Stimulated activated CD4-positive, alpha-beta T cell treated with anti-CD3 and anti-CD28 coated beads, Interleukin-1b, Interleukin-23, amount 100 ng/mL, for 4 hours (primary cell): ENCODE results near the gene ZNF628.
A peak's percentile ranks its signal among the peaks of the same experiment; 100 is the strongest.
"Not testable (repeated sequence)": the region's sequence is repeated elsewhere in the genome, so short reads cannot be mapped to it uniquely, and the experiment has no call there.

Source experiments
- DNase-seq, 2 donors: peaks; one replicate each; pipeline ENCODE4 v3.0.0-alpha.2; 2020; ENCODE audit warnings: low read depth in 2 of 2

The ZNF628 gene

DNA sequence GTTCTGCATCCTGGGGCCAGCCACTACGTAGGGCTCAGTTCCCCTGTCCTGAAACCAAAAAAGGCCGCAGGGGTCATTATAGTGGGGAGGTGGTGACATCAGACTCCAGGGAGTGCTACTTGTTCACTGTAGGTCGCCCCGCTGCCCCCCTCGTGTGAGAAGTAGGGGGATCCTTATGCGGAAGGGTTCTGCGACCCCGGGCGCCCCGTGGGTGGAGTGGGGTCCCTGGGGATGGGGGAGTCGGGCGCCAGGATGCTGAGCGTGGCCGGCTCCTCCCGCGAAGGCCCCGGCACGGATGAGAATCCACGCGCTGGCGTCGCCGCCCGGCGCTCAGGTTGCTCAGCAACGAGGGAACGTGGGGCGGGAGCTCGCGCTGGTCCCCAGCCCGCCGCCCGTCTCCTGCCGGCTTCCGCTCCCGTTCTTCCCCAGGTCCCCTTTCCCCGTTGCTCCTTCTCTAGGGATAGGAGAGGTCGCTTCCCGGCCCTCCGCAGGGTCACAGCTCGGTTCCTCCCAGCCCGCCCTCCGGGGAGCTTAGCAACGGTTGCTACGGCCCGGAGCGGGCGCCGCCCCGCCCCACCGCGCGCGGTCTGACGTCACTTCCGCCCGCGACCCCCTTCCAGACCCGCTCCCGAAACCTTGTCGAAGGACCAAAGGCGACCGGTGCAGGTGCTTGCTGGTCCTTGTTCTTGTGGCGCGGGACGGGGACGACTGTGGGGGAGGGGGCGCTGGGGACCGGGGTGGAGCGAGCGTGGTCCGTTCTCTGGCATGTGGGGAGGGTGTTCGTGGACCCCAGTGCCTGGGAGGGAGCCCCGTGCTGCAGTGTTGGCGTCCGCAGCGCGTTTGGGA is 8.4 kb downstream of the ZNF628 start, which contains the start of gene NAT14:
NAT14 (plus strand) TSS at position 596 of the 846 bp plus-strand sequence. CDS start 521 bp downstream, outside the sequence.
- DNase-seq = peak; percentile 39 to 61

DNA sequence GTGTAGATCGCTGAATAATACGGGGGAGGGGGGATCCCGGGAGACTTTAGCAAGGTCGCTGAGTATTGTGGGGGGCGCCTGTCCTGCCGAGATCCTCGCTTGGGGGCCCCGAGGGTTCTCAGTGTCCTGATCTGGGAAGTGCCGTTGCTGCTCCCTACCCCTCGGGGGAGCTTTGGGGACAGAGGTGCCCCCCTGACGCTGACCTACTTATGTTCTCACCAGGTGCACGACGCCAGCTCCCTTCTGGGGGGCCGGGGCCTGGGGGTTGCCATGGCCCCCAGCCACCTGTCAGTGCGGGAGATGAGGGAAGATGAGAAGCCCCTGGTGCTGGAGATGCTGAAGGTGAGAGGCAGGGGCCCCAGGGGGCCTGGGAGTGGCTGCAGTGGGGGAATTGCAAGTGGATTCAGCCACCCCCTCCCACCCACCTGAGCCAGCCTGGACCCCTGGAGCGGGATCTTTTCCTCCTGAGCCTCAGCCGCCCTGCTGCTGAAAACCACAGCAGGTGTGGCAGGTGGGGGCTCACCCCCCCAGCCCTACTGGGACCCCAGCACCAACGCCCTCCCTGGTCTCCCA is 9.1 kb downstream of the ZNF628 start:
- no peak for DNase-seq

DNA sequence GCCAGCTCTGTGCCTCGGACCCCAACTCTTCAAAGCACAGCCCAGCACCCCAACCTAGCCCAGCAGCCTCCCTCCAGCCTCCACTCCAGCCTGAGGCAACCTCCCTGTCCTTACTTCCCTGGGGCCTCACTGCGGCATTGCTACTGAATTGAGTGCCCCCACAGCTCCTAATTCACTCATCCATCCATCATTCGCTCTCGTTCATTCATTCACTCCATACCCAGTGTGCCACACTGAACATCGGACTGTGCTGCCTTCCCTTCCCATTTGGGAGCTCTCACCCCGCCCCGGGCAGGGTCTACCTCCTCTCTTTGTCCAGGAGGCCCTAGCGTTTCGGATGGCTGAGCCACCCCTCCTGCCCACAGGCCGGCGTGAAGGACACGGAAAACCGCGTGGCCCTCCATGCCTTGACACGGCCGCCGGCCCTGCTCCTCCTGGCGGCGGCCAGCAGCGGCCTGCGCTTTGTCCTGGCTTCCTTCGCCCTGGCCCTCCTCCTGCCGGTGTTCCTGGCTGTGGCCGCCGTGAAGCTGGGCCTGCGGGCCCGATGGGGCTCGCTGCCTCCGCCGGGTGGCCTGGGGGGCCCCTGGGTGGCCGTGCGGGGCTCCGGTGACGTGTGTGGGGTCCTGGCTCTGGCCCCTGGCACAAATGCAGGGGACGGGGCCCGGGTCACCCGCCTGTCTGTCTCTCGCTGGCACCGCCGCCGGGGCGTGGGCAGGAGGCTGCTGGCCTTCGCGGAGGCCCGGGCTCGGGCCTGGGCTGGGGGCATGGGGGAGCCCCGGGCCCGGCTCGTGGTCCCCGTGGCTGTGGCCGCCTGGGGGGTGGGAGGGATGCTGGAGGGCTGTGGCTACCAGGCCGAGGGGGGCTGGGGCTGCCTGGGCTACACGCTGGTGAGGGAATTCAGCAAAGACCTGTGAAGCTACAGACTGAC is 9.9 kb downstream of the ZNF628 start:
- no peak for DNase-seq

DNA sequence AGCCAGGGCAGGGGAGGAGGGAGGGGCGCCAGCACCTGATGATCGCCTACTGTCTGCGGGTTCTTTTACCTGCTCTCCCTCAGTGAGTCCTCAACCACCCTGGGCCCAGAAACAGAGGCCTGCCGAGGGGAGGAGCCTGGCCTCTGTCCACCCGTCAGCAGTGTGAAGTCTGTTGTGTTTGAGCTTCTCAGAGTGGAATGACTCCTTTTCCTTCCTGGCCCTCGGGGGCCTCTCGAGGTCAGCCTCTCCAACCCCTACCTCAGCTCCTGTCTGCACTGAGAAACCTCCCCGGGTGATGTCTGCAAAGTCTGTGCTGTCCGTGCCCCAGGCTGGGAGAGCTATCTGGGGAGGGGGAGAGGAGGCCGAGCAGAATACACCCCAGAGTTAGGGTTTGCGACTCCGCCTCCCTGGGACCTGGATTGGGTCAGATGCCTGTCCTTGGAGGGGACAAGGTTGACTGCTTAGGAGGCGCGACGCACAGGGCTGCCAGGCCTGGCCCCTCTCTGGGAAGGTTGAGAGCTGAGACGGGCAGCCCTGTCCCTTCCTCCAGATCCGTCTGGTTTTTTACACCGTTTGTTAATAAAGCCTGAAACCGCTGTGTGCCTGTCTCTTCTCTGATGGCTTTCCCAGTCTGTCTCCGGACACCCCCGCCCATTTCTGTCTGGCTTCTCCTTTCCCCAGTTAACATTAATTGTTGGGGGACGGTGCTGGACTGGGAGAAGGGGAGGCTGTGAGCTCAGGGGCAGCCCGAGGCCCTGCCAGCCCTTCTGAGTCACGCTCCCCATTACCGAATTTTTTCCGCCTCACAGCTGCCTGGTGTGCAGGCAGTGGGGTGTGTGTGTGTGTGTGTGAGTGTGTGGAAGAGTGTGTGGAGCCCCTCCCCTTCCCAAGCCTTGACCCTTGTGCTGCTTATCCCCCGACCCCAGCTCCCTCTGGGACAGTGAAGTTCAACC is 10.8 kb downstream of the ZNF628 start:
- DNase-seq = peak; percentile 41 to 53

DNA sequence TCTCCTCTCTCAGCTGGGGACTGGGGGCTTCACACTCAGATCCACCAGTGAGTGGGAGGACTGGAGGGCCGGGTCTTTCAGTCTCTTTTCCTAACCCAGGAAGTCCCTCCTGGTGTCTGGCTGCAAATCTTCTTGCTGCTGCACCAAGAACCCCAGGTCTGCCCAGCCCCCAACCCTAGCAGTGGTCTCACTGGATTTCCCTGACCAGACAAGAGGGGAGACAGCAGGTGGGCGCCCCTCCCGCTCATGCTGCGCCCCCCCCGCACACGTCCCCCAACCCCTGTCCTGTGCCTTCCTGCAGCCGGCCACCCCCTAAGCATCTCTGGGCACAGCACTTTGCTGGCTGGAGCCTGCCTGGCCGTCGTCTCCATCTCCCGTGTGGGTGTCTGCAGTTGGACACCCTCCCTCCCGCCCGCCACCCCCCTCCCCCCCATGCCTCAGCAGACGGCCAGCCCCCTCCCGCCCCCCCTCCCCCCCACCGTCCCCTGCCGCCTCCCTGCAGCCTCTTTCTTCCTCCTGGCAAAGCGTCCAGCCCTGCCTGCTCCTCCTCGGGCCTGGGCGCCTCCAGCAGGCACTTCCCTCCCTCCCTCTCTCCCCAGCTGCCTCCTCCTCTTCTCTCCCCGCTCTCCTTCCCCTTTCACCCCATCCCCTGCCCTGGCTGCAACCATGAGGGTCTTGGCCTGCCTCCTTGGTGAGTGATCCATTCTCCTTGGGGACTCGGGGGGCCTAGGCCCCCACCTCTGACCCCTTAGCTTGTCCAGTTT is 11.7 kb downstream of the ZNF628 start, which contains the start of gene SSC5D:
SSC5D (plus strand) TSS at position 513 of the 764 bp plus-strand sequence; CDS start at position 667, 154 bp downstream.
- no peak for DNase-seq

DNA sequence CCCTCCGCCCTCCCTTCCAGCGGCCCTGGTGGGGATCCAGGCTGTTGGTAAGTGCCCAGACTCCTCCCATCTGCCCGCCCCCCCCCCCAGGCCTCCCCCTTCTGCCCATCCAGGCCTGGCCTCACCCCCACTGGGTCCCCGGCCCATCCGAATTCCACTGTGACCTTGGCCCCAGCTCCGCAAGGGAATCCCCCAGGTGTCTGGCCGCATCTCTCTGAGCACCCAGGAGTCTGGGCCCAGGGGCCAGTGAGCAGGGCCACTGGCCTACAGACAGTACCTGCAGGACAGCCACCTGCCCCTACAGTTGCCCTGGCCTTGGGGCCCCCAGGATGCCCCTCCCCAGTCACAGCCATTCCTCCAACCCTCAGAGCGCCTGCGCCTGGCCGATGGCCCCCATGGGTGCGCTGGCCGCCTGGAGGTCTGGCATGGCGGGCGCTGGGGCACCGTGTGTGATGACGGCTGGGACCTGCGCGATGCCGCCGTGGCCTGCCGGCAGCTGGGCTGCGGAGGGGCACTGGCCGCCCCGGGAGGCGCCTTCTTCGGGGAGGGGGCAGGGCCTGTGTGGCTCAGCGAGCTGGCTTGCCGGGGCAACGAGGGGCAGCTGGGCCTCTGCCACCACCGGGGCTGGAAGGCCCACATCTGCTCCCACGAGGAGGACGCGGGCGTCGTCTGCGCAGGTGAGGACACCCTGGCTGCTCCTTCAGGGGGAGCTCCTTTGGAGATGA is 12.7 kb downstream of the ZNF628 start:
- no peak for DNase-seq

DNA sequence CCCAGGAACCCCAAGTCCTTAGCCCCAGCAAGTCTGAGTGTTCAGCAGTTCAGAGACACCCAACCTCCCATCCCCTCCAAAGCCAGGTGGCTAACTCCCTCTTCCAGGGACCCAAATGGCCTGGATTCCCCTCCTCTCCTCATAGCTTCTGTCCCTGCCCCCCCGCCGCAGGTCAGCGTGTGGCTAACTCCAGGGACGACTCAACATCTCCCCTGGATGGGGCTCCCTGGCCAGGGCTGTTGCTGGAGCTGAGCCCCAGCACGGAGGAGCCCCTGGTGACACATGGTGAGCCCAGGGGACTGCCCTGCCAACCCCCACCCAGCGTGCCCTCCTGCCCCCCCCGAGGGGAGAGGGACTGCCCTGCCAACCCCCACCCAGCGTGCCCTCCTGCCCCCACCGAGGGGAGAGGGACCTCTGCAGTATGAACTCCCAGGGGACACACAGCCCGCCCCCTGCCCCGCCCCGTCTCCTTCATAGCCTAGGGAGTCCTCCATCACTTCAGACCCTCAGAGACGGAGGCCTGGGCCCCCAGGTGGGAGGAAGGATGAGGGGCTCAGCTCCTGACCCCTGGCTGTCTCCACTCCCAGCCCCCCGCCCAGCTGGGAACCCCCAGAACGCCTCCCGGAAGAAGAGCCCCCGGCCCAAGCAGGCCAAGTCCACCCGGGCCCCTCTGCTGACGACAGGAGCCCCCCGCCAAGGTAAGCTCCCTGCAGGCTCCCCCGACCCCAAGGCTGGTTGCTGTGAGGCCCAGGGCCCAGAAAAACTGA is 13.5 kb downstream of the ZNF628 start:
- no peak for DNase-seq

DNA sequence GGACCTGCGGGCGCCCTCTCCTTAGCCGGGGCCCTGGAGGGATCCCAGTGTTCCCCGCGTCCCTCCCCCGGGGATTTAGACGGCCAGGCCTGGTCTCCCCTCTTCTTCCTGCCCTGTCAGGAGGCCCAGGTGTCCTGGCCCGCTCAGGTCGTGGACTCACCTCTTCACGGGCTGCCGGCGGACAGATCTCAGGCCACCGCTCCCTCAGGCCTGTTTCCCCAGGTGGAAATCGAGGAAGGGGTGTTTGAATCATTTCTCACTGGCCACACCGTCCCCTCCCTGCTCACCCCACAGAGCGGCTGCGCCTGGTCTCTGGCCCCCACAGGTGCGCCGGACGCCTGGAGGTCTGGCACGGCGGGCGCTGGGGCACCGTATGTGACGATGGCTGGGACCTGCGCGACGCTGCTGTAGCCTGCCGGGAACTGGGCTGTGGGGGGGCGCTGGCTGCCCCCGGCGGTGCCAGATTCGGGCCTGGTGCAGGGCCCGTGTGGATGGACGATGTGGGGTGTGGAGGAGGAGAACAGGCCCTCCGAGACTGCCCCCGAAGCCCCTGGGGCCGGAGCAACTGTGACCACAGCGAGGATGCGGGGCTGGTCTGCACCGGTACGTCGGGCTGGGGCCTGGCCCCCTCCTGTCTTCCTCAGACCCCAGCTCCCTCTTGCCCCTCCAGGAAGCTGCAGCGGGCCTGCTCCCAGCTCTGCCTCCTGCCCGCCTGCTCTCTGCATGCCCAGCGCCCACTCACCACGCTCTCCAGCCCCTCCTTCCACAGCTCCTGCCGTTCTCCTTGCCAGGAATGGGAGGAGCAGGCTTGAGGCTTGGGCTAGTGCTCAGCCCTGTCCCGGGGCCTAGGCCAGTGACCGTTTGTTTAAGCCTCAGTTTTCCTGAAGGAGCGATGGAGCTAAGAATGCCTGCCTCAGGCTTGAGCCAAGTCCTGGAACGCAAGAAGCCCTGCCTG is 14.3 kb downstream of the ZNF628 start:
- DNase-seq = no peak

DNA sequence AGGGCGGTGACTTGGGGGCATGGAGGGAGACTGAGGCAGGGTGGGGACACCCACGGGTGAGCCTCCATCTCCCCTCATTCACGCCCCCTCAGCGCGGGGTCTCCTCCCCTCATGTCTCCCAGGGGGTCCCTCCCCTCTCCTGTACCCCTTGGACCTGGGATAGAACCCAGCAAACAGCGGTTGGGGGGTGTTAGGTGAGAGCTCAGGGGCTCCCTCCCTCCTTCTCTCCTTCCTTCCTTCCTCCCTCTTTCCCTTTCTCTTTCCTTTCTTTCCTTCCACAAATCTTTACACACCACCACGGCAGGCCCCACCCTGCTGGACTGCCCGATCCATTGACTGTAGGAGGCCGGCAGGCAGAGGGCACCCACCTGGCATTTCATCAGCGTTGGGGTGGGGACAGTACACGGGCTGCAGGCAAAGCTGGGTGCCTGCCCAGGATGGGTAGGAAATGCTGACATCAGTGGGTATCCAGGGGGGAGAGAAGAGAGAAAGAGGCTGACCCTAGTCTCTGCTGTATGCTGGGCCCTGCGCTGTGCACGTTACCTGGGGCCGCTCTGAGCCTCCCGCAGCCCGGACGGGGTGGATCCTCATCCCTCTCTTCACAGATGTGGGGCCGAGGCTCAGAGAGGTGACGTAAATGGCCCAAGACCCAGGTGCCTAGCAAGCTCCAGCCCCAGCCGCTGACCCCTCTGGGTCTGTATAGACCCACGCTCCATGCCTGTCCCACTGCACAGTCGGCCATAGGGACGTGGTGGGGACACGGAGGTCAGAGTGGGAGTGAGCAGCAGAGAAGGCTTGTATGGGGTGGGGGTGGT is 15.3 kb downstream of the ZNF628 start:
- DNase-seq = no peak

DNA sequence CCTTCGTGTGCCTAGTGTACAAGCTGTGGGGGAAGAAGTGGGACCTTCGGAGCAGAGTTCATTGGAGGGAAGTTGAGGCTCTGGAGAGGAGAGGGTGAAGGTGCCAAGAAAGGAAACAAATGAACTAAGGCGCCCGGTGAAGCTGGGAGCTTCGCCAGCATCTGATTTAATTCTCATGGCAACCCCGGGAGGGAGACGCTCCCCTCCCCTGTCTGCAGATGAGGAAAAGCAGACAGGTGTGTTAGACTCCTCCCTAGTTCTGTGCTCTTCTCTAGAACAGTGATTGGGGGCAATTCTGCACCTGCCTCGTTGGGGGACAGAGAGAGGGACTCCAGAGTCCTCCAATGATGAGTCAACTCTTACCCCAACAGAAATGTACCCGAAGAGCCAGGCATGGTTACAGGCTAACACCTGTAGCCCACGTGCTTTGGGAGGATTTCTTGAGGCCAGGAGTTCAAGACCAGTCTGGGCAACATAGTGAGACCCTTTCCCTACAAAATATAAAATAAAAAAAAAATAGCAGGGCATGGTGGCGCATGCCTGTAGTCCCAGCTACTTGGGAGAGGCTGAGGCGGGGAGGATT is 16.0 kb downstream of the ZNF628 start:
- DNase-seq = no peak

DNA sequence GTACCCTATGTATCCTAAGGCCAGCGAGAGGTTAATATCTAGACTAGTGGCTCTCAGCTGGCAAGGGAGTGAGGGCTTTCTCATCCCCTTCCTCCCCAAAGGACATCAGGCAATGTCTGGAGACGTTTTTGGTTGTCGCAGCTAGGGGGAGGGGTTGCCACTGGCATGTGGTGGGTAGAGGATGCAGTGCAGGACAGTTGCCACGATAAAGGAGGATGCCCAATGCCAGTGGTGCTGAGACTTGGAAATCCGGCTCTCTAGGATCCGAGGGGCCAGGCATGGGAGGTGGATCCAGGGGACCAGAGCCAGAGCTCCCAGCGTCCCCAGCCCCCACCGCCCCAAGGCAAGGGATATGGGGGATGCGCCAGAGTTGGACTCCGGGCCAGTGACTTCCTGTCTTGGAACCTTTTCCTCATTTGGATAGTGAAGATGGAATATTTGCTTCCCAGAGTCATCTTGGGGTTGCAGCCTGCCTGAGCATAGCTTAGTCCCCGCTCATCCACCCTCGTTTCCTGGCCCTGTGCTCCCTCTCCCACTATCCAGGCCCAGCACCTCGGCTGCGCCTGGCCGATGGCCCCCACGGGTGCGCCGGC is 16.7 kb downstream of the ZNF628 start:
- DNase-seq = no peak

DNA sequence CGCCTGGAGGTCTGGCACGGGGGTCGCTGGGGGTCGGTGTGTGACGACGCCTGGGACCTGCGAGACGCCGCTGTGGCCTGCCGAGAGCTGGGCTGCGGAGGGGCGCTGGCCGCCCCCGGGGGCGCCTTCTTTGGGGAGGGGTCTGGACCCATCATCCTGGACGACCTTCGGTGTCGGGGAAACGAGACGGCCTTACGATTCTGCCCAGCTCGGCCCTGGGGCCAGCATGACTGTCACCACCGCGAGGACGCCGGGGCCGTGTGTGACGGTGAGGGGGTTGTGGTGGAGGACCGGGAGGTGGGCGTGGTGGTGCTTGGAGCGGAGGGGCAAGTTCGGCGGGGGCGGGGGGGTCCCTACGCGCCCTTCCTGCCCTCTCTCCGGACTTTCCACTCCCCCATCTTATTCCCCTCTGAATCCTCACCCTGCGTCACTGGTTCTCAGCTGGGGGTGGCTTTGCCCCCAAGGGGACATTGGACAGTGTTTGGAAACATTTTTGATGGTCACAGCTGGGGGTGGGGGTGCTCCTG is 17.3 kb downstream of the ZNF628 start:
- no peak for DNase-seq

DNA sequence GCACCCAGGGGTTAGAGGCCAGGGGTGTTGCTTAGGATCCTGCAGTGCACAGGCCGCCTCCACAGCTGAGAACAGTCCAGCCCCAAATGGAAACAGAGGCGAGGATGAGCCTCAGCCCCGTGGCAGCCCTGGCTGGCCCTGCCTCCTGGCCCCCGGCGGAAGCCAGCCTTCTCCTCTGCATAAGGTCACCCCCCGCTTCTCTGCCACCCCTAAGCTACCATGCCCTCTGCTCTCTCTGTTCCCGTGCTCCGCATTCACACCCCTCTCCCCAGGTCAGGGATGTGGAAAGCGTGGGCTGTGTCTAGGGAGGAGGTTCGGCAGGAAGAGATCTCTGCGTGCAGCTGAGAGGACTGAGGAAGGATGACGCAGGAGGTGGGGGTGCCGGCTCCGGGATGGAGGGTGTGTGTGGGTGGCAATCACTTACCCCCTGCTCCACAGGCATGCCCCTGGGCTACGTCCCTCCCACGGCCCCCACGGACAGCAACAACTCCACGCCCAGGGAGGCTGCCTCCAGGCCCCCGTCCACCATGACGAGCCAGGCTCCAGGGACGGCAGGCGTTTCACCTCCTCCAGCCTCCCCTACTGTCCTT is 17.9 kb downstream of the ZNF628 start:
- no peak for DNase-seq

DNA sequence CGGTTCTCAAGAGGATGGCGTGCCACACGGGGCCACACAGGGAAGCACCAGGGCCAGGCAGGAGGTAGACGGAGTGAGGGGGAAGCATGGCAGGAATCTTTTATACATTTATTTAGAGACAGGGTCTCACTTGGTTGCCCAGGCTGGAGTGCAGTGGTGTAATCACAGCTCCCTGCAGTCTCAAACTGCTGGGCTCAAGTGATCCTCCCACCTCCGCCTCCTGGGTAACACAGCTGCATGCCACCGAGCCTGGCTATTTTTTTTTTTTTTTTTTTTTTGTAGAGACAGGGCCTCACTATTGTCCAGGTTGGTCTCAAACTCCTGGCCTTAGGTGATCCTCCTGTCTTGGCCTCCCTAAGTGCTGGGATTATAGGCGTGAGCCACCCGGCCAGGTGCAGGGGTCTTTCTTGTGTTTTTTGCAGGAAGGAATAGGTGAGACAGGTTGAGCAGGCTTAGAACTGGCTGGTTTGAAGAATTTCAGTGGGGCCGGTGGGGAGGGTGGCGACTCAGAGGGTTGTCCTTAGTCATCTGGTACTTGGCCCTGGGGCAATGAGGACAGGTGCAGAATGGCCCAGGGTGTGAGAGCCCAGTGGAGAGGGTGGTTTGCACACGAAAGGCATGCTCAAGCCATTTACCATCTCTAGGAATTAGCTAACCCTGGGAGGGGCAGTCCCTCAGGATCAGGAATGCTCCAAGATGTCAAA is 19.4 kb downstream of the ZNF628 start:
- no peak for DNase-seq

DNA sequence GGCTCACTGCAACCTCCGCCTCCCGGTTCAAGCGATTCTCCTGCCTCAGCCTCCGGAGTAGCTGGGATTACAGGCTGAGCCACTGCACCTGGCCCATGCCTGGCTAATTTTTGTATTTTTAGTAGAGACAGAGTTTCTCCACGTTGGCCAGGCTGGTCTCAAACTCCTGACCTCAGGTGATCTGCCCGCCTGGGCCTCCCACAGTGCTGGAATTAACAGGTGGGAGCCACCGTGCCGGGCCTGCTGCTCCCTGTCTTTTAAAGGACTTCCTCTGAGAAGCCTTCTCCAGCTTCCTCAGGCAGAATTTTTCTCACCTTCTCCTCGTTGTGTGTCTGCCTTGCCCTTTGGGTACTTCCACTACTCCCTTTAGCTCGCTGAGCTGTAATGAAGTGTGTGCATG is 20.4 kb downstream of the ZNF628 start:
- not testable (repeated sequence) for DNase-seq
